Measurements from ENCODE around the gene PTPRN2.

DNA sequence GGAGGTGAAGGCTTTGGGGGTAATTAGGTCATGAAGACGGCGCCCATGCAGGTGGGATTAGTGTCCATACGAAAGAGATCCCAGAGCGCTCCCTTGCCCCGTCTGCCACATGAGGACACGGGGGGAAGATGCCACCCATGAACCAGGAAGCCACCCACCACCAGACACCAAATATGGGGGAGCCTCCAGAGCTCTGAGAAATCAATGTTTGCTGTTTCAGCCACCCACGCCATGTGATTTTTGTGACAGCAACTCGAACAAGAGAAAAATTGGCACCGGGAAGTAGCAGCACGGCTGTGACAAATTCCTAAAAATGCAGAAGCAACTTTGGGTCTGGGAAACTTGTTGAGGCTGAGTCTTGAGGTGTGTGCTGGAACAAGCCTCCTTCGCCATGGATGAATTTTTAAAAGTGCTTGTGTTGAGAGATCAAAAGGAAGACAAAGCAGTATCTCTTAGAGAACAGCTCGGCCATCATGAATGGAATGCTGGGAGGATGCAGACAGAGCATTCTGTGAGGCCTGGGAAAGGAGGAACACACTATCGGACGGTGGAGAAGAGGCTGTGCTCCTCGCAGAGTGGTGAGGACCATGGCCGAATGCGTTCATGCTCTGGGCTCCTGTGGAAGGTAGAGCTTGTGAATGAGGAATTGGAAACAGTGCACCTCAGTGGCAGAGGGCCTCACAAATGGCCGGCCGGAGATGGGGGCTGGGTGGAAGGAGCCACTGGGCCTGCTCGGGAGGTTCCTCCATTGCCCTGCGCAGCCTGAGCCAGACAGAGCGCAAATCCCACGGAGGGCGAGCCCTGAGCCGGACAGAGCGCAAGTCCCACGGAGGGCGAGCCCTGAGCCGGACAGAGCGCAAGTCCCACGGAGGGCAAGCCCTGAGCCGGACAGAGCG, 277.5 kb downstream of the PTPRN2 start:
- TF ChIP-seq GATA3 (IDR thresholded peaks at IDR 0.05; ENCODE audit: low read depth, low read length) (no peak), GATA2 (IDR thresholded peaks at IDR 0.05; ENCODE audit: low read depth, low read length) (no peak)

Measured in SH-SY5Y (cell line).